Stimulated activated CD4-positive, alpha-beta T cell treated with anti-CD3 and anti-CD28 coated beads, Interleukin-4, amount 100 ng/mL, for 24 hours (primary cell): Measurements from ENCODE around the gene NFKBIB.
A peak's percentile ranks its signal among the peaks of the same experiment; 100 is the strongest.
"Not testable (repeated sequence)": the region's sequence is repeated elsewhere in the genome, so short reads cannot be mapped to it uniquely, and the experiment has no call there.

ENCODE experiments used
- DNase-seq: peaks from one replicate; pipeline ENCODE4 v3.0.0-alpha.2; 2020

The NFKBIB gene

DNA sequence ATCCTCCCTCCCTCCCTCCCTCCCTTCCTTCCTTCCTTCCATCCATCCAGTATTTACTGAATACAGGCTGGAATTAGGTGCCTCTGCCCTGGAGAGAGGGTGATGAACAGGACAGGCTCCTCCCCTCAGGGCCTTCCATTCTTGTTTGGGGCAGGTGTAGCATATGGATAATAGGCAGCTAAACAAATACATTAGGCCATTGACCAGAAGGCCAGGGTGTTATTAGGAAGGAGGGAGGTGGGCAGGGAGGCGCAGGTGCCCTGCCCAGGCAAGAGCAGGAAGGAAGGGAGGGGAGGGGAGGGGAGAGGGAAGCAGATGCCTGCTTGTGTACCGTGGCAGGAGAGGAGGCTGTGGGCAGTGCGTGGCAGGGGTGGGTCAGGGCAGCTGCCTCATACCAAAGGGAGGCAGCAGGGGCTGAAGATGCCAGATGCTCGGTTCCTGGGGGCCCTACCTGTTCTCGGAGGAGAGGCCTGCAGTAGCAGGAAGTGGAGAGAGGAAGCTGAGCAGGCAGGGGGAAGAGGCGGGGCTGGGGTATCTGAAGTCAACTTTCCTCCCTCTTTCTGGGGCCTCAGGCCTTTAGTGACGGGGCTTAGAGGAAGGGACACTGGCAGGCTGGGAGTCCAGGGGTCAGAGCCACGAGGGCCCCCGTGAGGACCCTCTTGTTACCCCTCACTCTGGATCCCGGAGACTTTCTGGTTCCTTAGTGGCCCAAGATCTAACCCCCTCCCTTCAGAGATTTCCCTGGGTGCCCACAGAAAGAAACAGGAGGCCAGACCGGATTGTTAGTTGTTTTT lies 21.8 kb upstream of the NFKBIB start, which contains the start of gene RINL:
Gene RINL, minus strand, starts transcription at position 495 of the 794 bp plus-strand sequence. CDS start 1,533 bp downstream, outside the sequence.
- DNase-seq = peak; percentile 76

DNA sequence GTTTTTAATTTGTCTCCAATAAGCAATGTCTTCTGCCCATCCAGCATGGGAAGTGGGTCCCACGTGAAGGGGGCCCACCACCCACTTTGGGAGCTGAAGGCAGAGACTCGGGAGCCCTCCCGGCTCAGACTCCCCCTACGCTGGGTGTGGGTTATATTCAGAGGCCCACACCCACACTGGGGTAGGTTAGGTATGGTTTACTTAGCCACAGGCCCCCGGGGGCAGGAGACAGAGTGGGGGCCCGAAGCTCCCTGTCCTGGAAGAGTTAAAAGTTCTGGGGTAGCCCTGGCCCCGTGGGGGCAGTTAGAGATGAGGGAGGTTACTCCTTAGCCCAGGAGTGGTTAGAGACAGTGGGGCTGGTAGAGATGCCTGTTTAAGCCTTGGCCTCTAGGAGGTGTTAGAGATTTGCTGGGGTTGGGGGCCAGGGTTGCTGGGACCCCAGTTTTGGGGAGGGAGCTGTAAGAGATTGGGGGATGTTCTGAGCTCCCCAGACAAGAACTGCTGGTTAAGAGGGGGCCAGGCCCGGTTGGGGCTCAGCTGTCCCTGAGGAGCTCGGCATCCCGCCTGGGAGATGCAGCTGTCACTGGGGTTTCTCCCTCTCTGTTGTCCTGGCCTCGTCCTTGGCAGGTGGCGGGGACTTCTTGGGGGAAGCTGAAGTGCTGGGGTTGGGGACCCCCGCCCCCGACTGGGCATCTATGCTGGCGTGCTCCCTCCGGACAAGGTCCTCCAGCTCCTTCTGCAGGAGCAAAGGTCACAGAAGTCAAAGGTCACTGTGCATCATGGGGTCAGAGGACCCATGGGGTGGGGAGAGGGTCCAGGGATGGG lies 21.0 kb upstream of the NFKBIB start:
- no peak for DNase-seq

DNA sequence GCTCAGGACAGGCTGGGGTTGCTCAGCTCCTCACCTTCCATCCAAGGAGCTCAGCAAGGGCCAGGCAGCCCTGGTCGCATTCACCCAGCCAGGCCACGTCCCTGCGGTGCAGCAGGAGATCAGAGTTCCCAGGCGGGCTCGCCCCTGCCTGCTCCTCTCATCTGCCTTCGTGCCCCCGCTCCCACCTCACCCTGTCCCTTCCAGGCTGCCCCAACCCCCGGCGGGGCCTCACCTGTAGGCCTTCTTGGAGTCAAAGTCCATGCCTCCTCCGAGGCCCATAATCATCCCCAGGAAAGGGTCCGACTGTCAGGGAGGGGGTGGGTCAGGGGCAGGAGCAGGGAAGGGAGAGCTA lies 20.4 kb upstream of the NFKBIB start:
- no peak for DNase-seq

DNA sequence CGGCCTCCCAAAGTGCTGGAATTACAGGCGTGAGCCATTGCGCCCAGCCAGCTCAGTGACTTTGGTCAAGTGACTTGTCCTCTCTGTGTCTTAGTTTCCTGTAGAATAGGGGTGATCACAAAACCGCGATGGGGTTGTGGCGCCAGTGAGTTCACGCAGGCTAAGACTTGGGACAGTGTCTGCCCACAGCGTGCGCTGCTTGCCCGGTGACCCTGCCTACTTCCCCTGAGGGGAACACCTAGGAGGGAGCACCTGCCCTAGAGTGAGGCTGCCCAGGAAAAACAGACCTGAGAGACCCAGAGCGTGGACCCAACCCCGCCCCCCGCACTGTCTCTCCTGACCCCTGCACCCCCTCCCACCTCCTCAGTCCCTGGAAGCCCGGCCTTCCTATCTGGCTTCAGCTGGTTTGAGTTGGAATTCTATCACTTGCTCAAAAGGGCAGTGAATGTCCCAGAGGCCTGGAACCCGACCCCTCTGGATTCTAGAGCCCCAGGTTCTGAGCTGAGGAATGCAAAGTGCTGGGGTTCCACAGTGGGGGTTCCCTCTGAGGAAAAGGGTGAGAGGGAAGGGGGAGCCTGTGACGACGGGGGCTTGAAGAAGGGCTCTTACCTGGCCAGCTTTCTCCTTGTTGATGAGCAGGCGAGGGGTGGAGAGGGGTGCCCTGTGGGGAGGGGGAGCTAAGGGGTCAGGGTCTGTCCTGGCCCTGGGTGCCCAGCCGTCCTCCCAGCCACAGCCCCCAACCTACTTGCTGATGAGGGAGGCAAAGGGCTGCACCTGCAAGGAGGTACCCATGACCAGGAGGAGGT lies 19.5 kb upstream of the NFKBIB start:
- no peak for DNase-seq

DNA sequence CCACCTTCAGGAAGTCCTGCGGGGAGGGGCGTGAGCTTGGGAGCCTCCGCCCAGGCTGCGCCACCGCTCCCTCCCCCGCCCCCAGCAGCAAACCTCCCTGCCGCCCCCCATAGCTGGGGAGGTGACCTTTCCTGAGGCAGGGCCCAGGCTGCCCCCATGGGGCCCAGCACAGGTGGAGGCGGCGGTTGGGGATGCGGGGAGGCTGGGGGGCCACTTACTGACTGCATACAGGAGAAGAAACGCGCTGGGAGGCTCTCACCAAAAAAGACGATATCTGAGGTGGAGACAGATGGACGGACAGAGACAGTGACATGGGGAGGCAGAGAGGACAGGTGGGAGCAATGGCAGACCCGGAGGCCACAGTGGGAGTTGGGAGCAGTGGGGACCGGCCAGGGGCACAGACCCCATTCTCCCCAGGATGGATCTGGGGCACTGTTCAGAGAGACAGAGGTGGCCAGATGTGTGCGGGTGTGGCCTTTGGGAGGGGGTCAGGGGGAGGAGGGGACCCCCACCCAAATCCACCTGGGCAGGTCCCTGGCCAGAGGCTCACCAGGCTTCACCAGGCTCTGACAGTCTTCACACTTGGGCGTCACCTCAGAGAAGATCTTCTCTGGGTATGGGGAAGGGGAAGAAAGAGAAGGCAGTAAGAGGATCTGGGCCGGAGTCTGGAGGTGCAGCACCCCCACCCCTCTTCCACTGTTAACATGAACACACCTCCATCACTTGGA lies 18.7 kb upstream of the NFKBIB start:
- DNase-seq = no peak

DNA sequence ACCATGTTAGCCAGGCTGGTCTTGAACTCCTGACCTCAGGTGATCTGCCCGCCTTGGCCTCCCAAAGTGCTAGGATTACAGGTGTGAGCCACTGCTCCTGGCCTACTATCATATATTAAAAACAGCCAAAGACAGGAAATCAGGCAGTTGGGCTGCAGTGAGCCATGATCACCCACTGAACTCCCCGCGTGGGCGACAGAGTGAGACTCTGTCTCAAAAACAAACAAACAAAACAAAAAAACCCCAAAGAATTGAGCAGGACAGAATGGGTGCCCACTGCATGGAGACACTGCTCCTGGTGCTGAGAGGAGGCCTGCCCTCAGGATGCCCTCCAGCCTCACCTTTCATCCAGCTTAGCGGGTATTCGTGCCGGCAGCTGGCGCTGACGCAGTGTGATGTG lies 16.5 kb upstream of the NFKBIB start:
- no peak for DNase-seq

DNA sequence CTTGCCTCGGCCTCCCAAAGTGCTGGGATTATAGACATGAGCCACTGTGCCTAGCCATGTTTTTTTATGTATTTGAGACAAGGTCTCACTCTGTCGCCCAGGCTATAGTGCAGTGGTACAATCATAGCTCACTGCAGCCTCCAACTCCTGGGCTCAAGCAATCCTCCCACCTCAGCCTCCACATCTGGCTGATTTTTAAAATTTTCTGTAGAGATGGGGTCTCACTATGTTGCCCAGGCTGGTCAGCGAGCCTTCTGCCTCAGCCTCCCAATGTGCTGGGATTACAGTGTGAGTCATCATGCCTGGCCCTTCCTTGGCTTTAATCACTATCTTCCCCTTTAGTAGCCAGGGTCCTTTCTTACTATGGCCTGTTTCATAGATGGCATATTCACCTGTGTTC lies 15.1 kb upstream of the NFKBIB start:
- DNase-seq = not testable (repeated sequence)

DNA sequence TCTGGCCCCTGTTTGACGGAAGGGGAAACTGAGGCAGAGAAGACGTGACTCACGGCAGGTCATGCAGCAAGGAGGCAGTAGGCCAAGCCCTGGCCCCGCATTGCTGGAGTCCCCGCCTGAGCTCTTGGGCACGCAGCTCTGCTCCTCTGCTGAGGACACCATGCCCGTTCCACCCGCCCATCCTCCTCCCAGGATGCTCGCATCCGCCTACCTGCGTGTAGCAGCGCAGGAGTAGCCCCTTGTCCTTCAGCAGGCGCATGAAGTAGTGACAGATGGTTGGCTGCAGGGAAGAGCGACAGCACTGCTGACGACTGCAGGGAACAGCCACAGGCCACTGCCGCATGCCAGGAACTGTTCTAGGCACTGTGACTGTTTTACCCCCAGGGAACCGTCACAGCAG lies 10.9 kb upstream of the NFKBIB start:
- DNase-seq = no peak

DNA sequence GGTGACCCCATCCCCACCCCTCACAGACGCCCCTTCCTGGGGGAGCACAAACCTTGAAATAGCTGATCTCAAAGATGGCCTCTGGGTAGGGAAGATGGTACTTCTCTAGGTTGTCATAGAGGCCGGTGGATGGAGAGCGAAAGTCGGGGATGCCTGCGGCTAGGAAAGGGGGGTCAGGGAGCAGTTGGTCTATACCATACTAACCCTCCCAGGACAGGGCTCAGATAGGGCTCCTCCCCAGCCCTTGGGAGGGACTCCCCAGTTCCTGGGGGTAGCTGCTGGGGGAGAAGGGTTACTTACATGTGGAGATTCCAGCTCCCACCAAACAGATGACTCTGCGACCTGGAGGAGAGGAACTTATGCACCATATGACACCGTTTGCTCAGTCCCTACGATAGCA lies 10.0 kb upstream of the NFKBIB start:
- DNase-seq = no peak

DNA sequence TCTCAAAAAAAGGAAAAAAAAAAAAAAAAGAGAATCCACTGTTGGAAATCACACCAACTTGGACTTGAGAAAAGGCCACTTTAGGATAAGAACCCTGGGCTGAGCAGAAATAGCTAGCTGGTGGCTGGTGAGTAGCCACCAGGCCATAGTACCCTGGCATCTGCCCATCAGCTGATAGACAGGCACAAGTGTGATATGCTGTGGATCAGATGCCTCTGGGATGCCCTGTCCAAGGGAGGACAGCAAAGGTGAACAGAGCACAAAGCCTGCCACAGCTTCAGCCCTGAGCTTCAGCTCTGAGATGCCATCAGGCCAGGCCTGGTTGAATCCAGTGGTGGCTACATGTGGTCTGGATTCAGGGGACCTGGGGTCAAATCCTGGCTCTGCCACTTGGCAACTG lies 9.1 kb upstream of the NFKBIB start:
- DNase-seq = no peak

DNA sequence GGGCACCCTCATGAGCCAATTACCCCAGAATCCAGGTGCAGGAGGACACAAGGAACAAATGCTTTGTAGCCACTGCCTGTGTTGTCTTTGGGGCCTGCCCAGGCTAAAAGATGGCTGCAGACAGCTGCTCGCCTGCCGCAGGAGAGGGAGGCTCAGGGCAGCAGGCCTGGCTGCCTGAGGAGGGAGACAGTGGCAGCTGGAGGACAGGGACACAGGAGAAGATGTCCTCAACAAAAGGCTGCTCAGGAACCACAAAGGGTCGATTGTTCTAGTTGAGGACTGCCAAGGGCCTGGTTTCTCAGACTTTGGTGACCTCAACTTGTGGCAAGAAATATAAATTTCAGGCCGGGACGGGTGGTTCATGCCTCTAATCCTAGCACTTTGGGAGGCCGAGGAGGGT lies 8.0 kb upstream of the NFKBIB start:
- no peak for DNase-seq

DNA sequence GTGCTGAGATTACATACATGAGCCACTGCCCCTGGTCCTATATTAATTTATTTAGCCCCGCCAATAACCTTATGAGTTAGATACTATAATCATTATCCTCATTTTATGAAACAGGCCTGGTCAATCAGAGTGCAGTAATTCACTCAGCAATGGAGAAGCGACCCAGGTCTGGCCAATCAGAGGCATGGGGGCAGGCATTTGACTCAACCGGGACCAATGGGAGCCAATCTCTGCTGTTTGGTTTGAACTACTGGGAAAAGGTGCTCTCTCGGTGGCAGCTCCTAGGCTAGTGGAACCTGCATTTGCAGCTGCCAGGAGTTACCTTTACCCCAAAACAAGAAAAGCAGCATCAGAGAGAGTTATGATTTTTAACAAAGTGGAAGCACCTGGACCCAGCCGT lies 6.9 kb upstream of the NFKBIB start:
- no peak for DNase-seq

DNA sequence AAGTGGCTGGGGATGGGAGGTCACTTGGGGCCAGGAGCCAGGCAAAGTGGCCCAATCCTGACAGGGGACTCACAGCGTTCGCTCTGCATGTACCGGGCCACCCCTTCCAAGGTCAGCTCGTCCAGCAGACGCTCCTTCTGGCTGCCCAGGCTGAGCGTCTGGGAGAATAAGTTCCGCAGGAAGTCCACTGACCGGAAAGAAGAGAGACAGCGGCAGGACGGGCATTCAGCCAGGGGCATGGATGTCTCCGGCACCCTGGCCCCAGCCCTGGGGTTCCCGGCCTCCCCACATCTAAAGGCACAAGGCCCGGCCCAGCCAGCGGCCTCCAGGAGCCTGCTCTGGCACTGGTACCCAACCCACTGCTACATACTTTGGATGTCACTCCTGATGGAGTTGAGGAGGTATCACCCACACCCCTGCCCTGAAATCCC lies 6.4 kb upstream of the NFKBIB start:
- no peak for DNase-seq

DNA sequence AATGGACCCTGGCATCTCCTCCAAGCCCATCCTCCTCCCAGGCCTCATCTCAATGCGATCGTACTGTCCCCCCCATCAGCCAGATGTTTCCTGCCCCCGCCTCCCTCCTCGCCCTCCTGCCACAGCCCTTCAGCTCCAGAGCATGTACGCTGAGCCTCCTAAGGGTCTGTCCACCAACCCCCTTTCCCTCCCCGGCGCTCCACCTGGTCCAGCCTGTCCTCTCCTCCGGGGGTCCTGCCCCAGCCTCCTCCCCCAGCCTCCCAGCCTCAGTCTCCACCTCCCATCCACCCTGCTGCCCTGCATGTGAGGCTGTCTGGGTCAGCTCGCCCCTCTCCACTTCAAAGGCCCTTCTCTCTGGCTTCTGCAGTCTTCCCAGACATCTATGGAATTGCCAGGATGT lies 4.8 kb upstream of the NFKBIB start:
- DNase-seq = no peak

DNA sequence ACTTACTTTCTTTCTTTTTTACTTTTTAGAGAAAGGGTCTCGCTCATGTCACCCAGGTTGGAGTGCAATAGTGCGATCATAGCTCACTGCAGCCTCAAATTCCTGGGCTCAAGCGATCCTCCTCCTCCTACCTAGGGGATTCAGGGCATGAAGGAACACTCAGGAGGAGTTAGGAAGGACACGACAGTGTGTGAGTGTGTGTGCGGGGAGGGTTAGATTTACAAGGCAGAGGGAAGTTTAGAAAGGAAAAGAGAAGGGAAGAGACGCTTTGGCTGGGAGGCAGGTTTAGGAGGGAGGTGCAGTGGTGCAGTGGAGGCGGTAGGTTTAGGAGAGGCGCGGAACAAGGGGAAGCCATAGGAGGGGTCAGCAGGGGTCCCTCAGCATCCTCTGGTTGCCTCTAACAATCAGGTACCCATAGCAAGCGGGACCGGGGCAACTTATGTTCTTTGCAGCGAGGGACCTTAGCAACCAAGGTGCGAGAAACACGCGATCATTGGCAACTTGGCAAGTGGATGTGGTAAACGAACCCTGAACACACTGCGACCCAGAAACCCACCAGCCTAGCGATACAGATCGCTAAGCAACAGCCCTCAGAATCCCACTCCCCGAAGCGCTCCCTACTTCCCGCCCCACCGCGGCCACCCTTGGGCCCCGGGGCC lies 852 bp upstream of the NFKBIB start:
- no peak for DNase-seq

DNA sequence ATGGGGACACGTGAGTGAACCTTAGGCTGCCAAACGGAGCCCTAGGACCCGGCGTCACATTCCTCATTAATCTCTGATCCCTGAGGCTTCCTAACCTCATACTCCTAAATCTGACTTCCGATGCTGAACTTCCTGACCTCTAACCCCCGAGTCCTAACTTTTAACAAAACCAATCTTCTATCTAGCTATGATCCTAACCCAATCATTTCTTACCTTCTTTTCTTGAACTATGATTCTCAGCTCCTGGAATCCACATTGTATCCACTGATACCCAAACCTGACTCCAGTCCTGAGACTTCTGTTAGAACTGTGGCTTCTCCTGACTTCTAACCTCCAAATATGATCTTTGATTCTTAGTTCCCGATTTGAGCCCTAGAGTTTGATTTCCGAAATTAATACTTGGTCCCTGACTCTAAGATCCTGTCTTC lies 447 bp downstream of the NFKBIB start:
- no peak for DNase-seq

DNA sequence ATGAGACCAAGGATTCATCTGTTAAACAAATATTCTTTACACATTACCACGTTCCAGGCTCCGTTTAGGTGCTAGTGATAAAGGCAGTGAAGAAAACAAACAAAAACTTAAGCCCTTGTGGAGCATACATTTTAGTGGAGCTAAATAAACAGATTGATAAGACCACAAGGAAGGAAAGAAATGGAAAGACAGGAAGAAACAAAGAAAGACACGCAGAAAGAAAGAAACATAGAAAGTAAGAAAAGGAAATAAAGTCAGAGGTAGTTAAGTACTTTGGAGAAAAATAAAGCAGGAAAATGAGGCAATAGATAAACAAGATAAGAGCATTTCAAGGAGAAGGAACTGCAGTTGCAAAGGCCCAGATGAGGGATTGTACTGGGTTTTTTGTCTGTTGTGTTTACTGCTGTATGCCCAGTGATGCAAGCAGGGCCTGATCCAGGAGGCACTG lies 998 bp downstream of the NFKBIB start:
- DNase-seq = no peak

DNA sequence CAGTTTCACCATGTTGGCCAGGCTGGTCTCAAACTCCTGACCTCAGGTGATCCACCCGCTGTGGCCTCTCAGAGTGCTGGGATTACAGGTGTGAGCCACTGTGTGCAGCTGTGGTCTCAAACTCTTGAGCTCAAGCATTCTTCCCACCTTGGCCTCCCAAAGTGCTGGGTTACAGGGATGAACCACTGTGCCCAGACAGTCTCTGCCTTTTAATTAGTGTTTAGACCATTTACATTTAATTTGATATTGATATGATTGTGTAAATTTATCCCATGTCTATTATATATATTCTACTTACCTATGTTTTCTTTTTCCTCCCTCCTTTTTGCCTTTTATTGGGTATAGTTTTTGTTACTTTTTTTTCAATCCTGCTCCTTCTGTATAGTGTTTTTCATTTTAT lies 1.9 kb downstream of the NFKBIB start:
- DNase-seq = no peak

DNA sequence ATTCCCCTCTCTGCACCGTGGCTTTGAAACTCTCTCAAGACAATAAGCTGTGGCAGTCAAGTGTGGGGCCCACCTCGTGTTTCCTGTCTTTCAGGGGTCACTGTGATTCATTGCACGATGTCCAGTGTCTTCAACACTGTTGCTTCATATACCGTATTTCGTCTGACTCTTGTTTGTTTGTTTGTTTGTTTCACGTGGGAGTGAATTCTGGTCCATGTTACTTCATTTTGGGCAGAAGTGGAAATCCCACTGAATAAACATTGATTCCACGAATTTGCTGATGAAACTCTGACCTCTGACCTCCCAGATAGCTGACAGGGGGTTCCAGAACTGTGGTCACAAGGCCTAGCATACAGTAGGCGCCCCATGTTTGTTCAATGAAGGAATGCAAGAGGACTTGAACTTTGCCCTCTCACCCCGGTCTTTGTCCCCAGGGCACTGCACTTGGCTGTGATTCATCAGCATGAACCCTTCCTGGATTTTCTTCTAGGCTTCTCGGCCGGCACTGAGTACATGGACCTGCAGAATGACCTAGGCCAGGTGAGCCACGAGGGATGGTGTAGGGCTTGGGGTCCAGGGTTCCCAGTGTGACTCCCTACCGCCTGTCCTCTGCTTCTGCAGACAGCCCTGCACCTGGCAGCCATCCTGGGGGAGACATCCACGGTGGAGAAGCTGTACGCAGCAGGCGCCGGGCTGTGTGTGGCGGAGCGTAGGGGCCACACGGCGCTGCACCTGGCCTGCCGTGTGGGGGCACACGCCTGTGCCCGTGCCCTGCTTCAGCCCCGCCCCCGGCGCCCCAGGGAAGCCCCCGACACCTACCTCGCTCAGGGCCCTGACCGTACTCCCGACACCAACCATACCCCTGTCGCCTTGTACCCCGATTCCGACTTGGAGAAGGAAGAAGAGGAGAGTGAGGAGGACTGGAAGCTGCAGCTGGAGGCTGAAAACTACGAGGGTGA lies 5.1 kb downstream of the NFKBIB start:
- DNase-seq = no peak

DNA sequence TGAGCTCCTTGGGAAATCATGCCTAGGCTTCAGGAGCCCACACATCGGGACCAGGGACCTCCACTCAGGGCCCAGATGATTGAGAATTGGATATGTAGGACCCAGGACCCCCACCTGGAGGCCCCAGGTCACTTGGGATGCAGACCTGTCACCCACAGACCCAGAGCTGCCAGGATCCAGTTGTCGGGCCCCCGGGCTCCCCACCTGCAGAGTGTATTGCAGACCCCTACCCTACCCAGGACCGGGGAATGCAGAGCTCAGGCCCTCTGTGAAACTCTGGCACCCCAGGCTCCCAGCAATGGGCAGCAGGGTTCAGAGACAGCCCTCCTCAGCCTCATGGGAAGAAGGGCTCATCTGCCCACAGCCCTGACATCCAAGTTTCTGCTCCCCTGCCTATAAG lies 5.9 kb downstream of the NFKBIB start:
- DNase-seq = no peak

DNA sequence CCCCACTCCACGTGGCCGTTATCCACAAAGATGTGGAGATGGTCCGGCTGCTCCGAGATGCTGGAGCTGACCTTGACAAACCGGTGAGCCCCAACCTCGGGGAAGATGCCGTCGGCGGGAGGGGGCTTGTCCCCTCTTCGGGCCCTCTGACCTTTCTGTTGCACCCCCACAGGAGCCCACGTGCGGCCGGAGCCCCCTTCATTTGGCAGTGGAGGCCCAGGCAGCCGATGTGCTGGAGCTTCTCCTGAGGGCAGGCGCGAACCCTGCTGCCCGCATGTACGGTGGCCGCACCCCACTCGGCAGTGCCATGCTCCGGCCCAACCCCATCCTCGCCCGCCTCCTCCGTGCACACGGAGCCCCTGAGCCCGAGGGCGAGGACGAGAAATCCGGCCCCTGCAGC lies 7.5 kb downstream of the NFKBIB start:
- no peak for DNase-seq
